GM18511 (cell line): Measurements from ENCODE around the gene KCNK18.

Experiments used
- ATAC-seq: cut with Tn5 transposase; IDR thresholded peaks from one replicate; pipeline ENCODE4 v1.9.1; 2021; ENCODE audit warnings: mild to moderate bottlenecking, moderate library complexity; ENCODE audit not compliant: unreplicated experiment

The KCNK18 gene

GRCh38 chr10:117250411-117250810 is 53.1 kb downstream of the KCNK18 start:
- ATAC-seq, result no peak

GRCh38 chr10:117253908-117254307 is 56.6 kb downstream of the KCNK18 start:
- no peak for ATAC-seq

DNA sequence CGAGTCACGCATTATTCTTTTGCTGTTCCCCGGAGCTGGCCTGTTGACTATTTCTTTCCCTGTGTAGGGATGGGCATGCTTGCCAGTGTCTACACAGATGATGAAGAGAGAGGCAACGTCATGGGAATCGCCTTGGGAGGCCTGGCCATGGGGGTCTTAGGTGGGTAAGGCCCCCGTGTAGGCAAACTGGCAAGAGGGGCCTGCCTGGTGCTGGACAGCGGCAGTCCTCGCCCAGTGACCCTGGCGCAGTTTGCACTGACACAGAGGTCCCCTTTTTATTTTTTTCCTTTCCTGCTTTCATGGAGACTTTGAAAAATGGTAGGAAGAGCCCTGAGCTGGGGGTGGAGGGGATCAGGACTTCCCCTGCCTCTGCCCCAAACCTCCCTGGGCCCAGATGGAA is 57.0 kb downstream of the KCNK18 start:
- ATAC-seq, result no peak

- ATAC-seq, result no peak
Observed at GRCh38 chr10:117254774-117255735, 57.8 kb downstream of the KCNK18 start.

DNA sequence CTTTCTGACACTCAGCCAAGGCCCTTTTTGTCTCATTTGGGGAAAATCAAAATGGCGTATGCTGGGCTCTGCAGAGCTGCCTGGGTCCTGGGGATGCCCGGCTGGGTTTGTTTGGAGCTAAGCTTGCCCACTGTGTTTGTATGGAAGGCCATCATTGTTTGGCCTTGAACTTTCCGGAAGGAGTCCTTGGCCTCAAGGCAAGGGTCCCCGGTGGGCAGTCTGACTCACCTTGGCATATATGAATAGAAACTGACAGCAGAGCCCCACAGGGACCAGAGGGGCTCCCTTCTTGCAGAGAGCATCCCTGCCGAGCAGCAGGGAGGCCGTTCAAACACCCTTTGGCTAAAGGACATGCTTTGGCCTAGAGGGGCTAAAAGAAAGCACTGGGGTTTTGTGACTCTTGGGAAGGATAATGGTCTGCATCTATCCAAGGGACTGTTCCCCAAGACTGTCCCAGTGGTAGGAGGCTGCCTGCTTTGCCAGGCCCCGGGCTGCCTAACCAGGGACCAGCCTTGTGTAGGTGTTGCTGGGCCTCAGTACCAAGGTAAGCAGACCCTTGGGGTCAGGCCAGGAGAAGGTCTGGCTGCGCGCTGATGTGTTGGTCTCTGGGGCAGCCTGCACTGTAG is 58.7 kb downstream of the KCNK18 start:
- ATAC-seq, result no peak

- no peak for ATAC-seq
Observed at GRCh38 chr10:117256910-117257309, 59.6 kb downstream of the KCNK18 start.

DNA sequence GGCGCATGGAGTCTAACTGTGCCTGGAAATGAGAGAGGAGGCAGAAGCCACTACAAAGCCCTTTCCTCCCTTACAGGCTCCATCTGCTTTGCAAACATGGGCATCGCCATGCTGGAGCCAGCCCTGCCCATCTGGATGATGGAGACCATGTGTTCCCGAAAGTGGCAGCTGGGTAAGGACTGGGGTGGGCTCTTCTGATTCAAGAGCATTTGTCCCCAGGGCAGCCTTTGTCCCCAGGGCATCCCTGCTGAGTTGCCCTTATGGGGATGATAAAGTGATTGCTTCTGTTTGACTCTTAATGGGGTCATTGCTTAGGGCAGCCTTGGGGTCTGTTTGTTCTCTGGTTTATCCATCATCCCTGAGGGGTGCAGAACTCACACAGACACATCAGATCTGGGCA is 60.4 kb downstream of the KCNK18 start:
- no peak for ATAC-seq

DNA sequence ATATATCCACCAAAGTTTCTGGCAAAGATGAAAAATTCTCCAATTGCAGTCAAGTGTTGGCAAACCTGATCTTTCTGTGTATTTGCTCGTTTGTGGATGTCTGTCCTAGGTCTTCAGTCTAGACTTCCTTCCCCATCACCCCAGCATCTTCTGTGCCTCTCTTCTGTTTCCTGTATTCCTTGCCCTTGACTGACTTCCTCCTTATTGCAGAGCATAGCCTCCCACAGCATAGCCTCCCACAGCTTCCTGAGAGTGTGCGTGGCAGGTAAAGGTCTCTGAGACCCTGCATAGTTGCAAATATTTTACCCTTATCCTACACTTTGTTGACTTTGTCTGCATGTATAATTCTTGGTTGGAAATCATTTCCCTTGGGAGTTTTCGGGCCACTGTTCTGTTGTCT is 62.0 kb downstream of the KCNK18 start:
- no peak for ATAC-seq
